ENCODE data around the gene GZMB.

GRCh38 chr14:24607081-24607480 is 26.9 kb downstream of the GZMB start:
- no peak for TF ChIP-seq EP300 (IDR thresholded peaks at IDR 0.05)
- no peak for TF ChIP-seq CTCF (IDR thresholded peaks at IDR 0.05)
- no peak for TF ChIP-seq POLR2A (IDR thresholded peaks at IDR 0.05; ENCODE audit: low read depth)

All from esophagus muscularis mucosa (tissue), 4 donors.